HEK293T (cell line): ENCODE results near the gene PTPRD.

Experiments used
- BHLHE40 ChIP-seq: fragments of 450-650 bp; IDR thresholded peaks from 2 replicates; pipeline ENCODE4 v1.6.1; 2016; ENCODE audit warnings: mild to moderate bottlenecking, moderate library complexity, borderline replicate concordance
- ELF4 ChIP-seq: fragments of 450-650 bp; IDR thresholded peaks from 2 replicates; pipeline ENCODE4 v1.6.1; 2017; ENCODE audit warnings: antibody characterized with exemption
- FOXA1 ChIP-seq: fragments of 450-650 bp; IDR thresholded peaks from 2 replicates; pipeline ENCODE4 v1.6.1; 2016; ENCODE audit warnings: mild to moderate bottlenecking
- NFRKB ChIP-seq: fragments of 450-650 bp; IDR thresholded peaks from 2 replicates; pipeline ENCODE4 v1.6.1; 2016; ENCODE audit warnings: mild to moderate bottlenecking, moderate library complexity
- ZNF384 ChIP-seq: fragments of 450-650 bp; IDR thresholded peaks from 2 replicates; pipeline ENCODE4 v1.6.1; 2016

GRCh38 chr9:10274175-10274574, 338.6 kb downstream of the PTPRD start:
- TF ChIP-seq ZNF384 (no peak), BHLHE40 (no peak), NFRKB (no peak), ELF4 (no peak), FOXA1 (no peak)
